Fibroblast of lung (primary cell): ENCODE results near the gene HUS1.

Experiments used
- CTCF ChIP-seq, 2 donors: IDR thresholded peaks in 1 of 2; conservative IDR thresholded peaks in 1 of 2; 1 replicate in 1 of 2; 2 replicates in 1 of 2; pipeline ENCODE4 v1.5.1; 2011 to 2012; ENCODE audit warnings: low read length in 2 of 2, control low read depth in 1 of 2, inconsistent platforms in 1 of 2, low read depth in 1 of 2, mild to moderate bottlenecking in 1 of 2
- EZH2 ChIP-seq: IDR thresholded peaks from 2 replicates; pipeline ENCODE4 v1.5.1; 2012; ENCODE audit warnings: low read length, control low read depth, mild to moderate bottlenecking; ENCODE audit errors: missing control alignments

- TF ChIP-seq CTCF (conservative IDR thresholded peaks at IDR 0.05 in 1 of 2, IDR thresholded peaks at IDR 0.05 in 1 of 2; ENCODE audit: low read depth in 1 of 2, low read length in 2 of 2): no peak
- TF ChIP-seq EZH2: no peak
Observed at GRCh38 chr7:47942132-47942531, 37.3 kb downstream of the HUS1 start.
